NCI-H2107 (cell line): Measurements from ENCODE around the gene CDK2AP2.

ENCODE experiments used
- DNase-seq: peaks from one replicate; lab custom pipeline; 2025; lab: John Stamatoyannopoulos, UW

The CDK2AP2 gene

GRCh38 chr11:67503119-67504004 is 4.6 kb downstream of the CDK2AP2 start:
- no peak for DNase-seq

DNA sequence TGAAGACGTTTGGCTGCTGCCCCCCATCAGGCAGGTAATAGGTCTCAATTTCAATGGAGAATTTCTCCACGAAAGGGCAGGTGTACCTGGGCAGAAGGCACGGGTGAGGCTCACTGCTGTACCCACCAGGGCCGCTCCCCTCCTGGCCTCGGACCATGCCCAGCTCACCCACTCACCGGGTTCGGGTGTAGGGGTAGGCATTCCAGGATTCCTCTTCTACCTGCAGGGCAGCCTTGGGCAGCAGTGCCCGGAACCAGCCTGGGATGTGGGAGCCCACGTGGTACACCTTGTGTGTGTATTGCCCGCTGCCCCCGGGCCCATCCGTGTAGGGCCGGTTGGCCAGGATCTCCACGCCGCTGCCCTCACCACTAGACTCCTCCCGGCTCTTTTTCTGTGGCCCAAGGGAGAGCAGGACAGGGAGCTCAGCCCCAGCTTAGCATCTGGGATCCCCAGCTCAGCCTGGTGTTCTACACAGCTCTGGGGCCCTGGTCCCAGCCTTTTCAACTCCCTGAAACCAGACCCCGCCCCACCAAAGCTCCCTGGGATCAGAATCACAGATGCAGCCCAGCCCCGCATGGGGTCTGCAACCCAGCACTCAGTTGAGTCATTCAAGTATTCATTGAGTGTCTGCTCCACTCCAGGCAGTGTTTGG is 5.5 kb downstream of the CDK2AP2 start:
- no peak for DNase-seq

DNA sequence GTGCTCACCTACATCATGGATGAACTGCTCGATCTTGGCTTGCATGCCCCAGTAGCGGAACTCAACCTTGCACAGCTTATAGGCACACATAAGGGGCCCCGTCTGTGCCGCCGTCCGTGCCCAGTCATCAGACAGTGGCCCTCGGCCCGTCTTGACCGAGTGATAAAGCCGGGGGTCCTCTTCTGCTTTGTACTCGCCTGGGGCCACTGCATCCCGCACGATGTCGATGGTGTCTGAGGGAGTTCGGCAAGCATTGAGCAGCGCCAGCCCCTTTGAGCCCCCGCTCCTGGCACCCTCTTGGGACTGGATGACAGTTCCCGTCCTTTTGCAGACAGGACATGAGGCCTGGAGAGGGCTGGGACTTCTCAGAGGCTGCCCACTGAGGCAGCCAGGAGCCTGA is 6.1 kb downstream of the CDK2AP2 start:
- no peak for DNase-seq

DNA sequence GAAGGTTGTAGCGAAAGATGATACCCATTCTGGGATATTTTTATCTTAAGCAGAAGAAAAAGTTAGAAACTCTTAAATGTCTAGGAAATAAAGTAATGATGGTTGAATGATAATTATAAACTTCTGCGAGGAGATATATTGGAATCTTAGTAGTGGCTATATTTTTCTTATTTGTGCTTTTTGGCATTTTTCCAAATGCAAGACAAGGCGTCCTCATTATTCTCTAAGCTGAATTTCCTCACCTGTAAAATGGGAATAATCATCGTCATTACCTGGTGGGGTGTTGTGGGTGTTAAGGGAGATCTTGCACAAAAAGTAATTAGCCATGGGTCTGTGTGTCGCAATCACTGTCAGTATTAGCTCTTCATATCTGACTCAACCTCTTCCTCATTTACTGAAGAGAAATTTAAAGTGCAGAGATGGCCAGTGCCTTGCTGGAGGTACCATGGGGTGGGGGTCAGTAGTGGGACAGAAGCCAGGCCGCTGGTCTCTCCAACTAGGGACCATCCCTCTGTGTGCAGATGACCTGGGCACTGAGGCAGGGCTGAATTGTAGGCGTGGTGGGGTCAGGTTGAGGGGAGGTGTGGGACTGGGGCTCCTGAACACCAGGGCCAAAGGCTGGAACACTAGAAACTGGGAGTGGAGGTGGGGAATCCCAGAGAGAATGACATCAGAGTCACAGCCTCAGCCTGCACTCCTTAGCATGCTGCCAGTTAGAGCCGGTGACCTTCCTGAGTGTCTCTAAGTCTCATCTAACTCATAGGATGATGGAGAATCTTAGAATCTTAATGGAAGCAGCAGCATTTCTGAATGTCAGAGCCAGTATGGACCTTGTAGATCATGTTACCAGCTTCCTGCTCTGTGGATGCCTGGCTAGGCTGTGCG is 6.9 kb downstream of the CDK2AP2 start:
- DNase-seq: no peak

DNA sequence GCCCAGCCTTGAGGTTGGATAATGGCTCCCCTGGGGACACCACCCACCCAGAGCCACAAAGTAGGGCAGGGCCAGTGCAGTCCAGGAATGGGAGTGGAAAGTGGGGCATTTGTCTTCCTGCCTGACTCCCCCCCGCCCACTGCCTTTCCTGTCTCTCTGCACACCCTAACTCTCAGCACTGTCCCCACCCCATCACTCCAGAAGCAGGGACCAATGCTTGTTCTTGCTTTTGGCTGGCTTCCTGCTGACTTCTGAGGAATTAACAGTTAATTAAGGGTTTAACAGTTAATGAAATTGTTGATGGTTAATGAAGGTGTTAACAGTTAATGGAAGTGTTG is 7.5 kb downstream of the CDK2AP2 start:
- DNase-seq: no peak

DNA sequence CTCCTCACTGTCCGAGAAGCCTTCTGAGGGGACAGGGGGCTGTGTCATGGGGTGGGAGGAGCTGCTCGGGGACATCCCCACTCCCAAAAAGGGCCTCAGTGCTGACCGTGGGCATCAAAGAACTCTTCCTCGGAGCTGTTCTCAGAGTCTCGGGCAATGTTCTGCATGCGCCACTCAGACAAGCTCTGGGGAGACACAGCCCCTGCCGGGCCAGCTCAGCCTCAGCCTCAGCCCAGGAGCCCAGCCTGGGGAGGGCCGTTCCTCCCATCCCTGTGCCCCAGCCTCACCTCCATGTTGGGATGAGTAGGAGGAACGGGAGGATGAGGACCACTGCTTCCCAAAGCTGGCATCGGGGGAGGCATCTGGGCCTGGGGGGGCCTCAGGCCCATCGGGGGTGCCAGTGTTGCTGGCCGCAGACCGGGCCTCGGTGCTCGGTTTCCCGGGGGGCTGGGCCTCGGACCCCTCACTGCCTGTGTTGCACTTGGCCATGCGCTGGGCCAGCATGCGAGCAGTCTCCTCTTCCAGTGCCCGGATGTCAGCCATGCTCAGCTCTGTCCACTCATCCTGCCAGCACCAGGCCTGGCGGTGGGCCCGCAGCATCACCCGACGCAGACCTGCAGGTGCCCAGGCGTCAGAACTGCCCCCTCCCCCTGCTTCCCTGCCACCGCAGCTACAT is 8.0 kb downstream of the CDK2AP2 start:
- no peak for DNase-seq

DNA sequence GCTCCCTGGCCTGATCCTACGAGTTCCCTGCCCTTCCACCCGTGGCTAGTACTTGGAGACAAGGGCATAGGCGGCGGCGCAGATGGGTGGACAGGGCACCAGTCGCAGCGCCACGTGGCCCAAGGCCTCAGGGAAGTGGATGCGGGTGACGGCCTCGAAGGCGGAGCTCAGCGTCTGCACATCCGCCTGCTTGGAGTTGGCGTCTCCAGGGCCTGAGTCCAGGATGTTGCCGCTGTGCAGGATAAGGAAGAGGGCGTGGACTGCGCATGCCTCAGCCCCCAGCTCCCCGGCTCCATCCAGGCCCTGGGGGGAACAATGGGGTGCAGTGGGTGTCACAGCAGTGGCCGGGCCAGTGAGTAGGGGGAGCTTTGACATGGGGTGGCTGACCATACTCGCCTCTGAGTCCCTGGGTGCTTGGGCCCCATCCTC is 9.4 kb downstream of the CDK2AP2 start:
- DNase-seq: no peak

GRCh38 chr11:67497656-67498291 is 10.2 kb downstream of the CDK2AP2 start:
- no peak for DNase-seq

DNA sequence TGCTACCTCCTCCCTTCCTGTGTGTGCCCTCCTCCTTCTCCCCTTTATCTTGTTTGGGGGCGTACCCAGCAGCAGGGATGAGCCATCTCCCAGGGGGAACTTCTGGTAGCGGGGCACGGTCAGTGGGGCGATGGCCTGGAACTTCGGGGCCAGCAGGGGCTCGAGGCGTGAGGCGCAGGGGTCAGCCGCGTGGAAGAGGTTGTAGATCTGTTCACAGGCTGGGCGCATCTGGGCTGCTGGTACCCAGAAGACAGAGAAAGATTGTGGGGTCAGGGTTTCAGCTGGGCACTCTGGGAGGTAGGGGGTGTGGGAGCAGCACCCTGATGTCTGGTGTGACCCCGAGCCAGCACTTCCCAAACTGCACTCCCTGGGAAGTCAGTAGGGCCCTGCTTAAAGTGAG is 11.8 kb downstream of the CDK2AP2 start:
- no peak for DNase-seq

DNA sequence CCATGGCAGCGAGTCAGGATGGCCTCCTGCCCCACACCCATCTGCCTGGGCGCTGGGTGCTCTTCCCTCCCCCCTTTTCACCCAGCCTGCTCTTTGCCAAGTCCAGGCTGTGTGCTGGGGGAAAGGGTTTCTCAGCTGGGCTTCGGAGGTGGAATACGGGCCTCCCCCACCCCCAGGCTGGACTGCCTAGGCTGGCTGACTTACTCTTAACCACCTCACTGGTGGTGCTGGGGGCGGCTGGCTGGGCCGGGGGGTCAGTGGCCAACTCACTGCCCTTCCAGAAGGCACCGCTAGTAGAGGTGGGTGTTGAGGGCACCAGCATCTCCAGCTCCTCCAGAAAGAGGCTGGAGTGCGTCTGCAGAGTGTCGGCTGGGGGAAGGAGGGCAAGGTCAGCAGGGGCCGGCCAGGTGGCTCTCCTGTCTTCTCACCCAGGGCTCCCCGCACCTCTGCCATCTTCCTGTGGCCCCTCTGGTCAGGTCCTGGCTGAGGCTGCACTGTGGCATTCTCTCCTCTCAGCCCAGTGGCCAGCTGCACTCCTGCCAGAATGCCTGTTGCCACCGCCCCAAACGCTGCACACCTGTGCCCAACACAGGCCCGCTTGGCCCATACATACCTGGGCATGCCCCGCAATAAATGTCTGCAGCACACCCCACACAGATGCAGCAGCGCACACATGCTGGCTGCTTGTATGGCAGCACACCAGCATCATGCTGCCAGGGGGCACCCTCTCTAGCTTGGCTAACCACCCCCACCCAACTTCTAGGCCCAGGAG is 12.5 kb downstream of the CDK2AP2 start:
- DNase-seq: no peak

- DNase-seq: no peak
Measured at GRCh38 chr11:67494371-67495233, 13.4 kb downstream of the CDK2AP2 start.

DNA sequence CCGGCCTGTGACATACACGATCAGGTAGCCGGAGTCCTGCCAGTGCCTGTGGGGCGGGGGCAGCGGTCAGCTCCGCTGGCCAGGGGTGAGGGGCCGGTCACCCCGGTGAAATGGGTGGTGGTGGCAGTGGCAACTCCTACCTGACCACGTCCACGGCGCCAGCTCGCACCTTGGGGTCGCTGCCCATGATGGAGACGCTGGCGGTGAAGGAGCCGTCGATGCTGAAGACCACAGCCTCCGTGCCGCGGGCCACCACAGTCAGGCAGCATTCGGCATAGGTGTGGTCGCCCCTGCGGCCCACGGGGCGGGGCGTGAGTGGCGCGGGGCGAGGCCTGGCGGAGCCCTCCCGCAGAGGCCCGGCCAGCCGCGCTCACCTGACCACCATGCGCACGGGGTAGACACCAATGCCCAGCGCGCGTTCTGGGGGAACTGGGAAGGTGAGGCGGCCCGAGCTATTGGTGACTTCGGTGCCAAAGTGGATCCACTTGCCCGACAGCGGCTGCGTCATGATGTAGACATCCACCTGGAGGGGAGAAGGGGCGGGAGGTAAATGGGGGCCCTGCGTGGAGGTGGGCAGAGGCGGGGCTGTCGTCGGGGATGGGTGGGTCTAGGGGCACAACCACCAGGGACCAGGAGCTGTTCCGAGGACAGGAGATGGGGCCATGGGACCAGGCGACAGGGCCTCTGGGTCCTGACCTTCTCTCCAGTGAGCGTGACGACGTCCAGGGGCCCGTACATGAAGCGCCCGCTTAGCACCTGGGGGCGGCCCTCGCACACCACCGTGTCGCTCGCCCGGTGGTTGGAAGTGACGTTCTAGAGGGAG is 14.2 kb downstream of the CDK2AP2 start:
- DNase-seq: no peak

DNA sequence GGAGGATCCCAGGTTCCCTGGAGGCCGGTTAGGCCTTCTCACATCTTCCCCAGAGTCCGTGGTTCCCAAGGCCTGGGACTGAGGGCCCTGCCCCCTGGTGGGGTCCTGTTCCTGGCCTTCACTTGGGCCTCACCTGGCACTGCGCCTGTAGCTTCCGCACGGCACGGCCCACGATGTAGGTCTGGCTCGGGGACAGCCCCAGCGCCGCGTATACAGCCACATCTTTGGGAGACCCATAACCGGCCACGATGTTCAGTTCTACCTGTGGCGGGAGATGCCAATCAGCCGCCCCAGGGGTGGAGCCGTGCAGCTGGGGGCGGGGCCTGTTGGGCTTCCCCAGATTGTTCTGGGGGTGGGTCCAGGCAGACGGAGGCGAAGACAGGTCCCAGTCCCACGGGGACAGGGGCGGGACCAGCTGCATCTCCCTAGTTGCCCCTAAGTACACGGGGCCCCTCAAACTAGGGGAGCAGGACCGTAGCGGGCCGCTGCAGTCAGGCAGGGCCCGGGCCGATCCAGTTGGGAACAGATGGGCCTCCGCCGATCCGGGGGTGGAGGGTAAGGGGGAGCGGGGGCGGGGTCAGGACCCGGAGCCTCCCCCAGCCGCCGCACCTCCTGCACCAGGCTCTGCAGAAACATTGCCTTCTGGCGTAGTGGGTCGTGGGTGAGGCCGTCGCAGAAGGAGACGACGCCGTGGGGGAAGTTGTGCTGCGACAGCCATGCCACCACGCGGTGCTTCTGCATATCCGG is 15.0 kb downstream of the CDK2AP2 start:
- DNase-seq: no peak

DNA sequence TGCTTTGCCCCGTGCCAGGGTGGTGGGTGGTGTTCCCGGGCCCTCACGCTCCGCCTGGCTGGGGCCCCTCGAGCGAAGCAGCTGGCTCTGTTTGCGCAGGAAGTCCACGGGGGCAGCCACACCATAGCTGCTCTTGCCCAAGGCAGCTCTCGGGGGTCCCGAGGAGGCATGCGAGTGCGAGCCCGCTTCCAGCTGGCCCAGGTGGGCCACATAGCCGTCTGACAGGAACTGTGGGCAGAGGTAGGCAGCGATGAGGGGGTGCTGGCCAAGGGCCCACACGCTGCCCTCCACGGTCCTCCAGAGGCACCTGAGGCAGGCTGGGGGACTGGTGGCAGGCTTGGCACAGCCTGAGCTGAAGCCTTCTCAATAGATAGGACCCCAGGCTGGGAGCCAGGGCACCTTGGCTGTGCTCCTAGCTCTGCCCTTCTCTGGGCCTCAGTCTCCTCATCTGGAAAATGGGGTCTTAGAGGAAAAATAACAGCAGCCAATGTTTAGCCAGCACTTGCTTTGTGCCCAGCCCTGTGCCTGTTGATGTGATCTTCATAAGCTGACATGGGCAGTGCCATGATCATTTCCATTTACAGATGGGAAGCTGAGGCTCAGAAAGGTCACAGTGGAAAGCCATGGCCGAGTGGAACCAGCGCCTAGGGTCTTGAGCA is 15.8 kb downstream of the CDK2AP2 start:
- no peak for DNase-seq

GRCh38 chr11:67491276-67492068 is 16.5 kb downstream of the CDK2AP2 start:
- DNase-seq: no peak

DNA sequence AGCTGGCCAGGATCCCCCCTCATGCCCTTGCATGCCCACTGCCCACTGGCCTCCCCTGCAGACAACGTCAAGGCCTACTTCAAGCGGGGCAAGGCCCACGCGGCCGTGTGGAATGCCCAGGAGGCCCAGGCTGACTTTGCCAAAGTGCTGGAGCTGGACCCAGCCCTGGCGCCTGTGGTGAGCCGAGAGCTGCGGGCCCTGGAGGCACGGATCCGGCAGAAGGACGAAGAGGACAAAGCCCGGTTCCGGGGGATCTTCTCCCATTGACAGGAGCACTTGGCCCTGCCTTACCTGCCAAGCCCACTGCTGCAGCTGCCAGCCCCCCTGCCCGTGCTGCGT is 17.3 kb downstream of the CDK2AP2 start:
- DNase-seq: no peak
